GM12874 (cell line): ENCODE data around the gene VEGFA.

Experiments used
- CTCF ChIP-seq: IDR thresholded peaks from 2 replicates; pipeline ENCODE4 v1.5.1; 2011; ENCODE audit warnings: low read depth, mild to moderate bottlenecking, control low read depth, low read length, moderate library complexity; ENCODE audit not compliant: insufficient read depth

VEGFA gene

GRCh38 chr6:43780941-43781928 is 11.2 kb downstream of the VEGFA start:
- TF ChIP-seq CTCF, result no peak

- no peak for TF ChIP-seq CTCF
These were observed 12.1 kb downstream of the VEGFA start for GRCh38 chr6:43781941-43782704.

- no peak for TF ChIP-seq CTCF
These were observed 12.9 kb downstream of the VEGFA start for GRCh38 chr6:43782764-43783513.

- no peak for TF ChIP-seq CTCF
These were observed 14.2 kb downstream of the VEGFA start for GRCh38 chr6:43784049-43784855.

- no peak for TF ChIP-seq CTCF
These were observed 15.3 kb downstream of the VEGFA start for GRCh38 chr6:43785220-43785752.

- TF ChIP-seq CTCF, result no peak
These were observed 15.9 kb downstream of the VEGFA start for GRCh38 chr6:43785904-43786303.
